ENCODE measurements around the gene SORCS1.

GRCh38 chr10:106971411-106971831 is 193.1 kb downstream of the SORCS1 start:
- no peak for TF ChIP-seq CTCF (IDR thresholded peaks at IDR 0.05)
- TF ChIP-seq EZH2 (IDR thresholded peaks at IDR 0.05; ENCODE audit: borderline replicate concordance, insufficient read depth, low read depth, low read length, poor library complexity, severe bottlenecking): no peak
